Heart left ventricle (tissue), 16 donors: ENCODE results near the gene U2AF1L4. TPM values are rescaled to one million over a fixed set of nuclear protein-coding genes. Genes with fewer than 3 reads are reported as not detected.
A peak's percentile ranks its signal among the peaks of the same experiment; 100 is the strongest.

Experiments
- ATAC-seq, 4 donors: fragments of 200-7000 bp; cut with Tn5 transposase; one replicate each; pipeline ENCODE4 v1.9.1; 2020 to 2022; ENCODE audit warnings: moderate library complexity in 4 of 4, mild to moderate bottlenecking in 3 of 4, moderate number of reproducible peaks in 1 of 4
- DNase-seq, 5 donors: peaks; one replicate each; pipeline ENCODE4 v3.0.0-alpha.2; 2020
- H3K27ac ChIP-seq, 12 donors: fragments of 200-600 bp; sonication (generic) in 4 of 12; one replicate each; pipeline versions ENCODE4 v1.5.0 to v1.8.0; 2016 to 2022; ENCODE audit warnings: mild to moderate bottlenecking in 2 of 12
- H3K27me3 ChIP-seq, 9 donors: fragments of 200-600 bp; sonication (generic) in 2 of 9; one replicate each; pipeline versions ENCODE4 v1.5.1 to v1.8.0; 2016 to 2022; ENCODE audit warnings: mild to moderate bottlenecking in 3 of 9
- H3K36me3 ChIP-seq, 9 donors: fragments of 200-600 bp; sonication (generic) in 2 of 9; one replicate each; pipeline versions ENCODE4 v1.5.0 to v1.8.0; 2018 to 2022; ENCODE audit warnings: mild to moderate bottlenecking in 2 of 9
- H3K4me1 ChIP-seq, 12 donors: fragments of 200-600 bp; sonication (generic) in 4 of 12; one replicate each; pipeline versions ENCODE4 v1.5.0 to v1.8.0; 2016 to 2022; ENCODE audit warnings: mild to moderate bottlenecking in 3 of 12
- H3K4me3 ChIP-seq, 12 donors: fragments of 200-600 bp; sonication (generic) in 4 of 12; one replicate each; pipeline versions ENCODE4 v1.5.0 to v1.8.0; 2017 to 2022; ENCODE audit warnings: mild to moderate bottlenecking in 9 of 12, moderate library complexity in 4 of 12
- H3K9me3 ChIP-seq, 12 donors: fragments of 200-600 bp; sonication (generic) in 4 of 12; one replicate each; pipeline versions ENCODE4 v1.5.0 to v1.8.0; 2016 to 2022; ENCODE audit warnings: mild to moderate bottlenecking in 1 of 12
- CTCF ChIP-seq, 12 donors: fragments of 200-600 bp; sonication (generic) in 4 of 12; IDR thresholded peaks; one replicate each; pipeline versions ENCODE4 v1.5.0 to v1.8.0; 2018 to 2022; ENCODE audit warnings: antibody characterized with exemption in 12 of 12, mild to moderate bottlenecking in 5 of 12
- POLR2A ChIP-seq, 2 donors: fragments of 450-650 bp; IDR thresholded peaks; one replicate each; pipeline ENCODE4 v1.6.1; 2017; ENCODE audit warnings: antibody characterized with exemption in 2 of 2, mild to moderate bottlenecking in 2 of 2, moderate library complexity in 2 of 2
- WGBS, 4 donors: extraction: QIAGEN DNeasy Blood & Tissue Kit in 2 of 4; methylation state at CpG; one replicate each; pipeline versions ENCODE4 v1.1.5 to v1.1.7; 2013 to 2018; 5-methylcytosine and 5-hydroxymethylcytosine counted together
- intact Hi-C, 10 donors: fragments of 100-400 bp; cut with DNase I; formaldehyde crosslinking; loops; one replicate each; pipeline versions ENCODE4 v1.11.1 to v1.14.2; 2022
- long read RNA-seq, 3 donors: library from polyadenylated mRNA; unstranded; transcript quantifications; one replicate each; pipeline ENCODE4 v2.0.0, GENCODE V29; 2020 to 2021
- polyA plus RNA-seq, 2 donors: library from polyadenylated mRNA; stranded (reverse); fragments of 200-250 nt; gene quantifications; one replicate each; pipeline ENCODE4 v1.2.3, GENCODE V29; 2013
- total RNA-seq, 9 donors: library from RNA; depleted of rRNA in 2 of 9; stranded (reverse); fragments of >200 nt in 2 of 9; fragmentation: NEBNext Ultra II Directional in 3 of 9; extraction: Animal tissue kit (Norgen Biotek cat#: 25700) in 3 of 9; gene quantifications; one replicate each; pipeline versions ENCODE4 v1.1.0 to v1.2.4, GENCODE V29; 2016 to 2023
- donor health status: ischemic (EF 13 %, LVEDD 7.1; RV severe dilation, severe dysfunction).
- donor health status: healthy with polysubstance abuse.
- donor health status: DM: no; HTN: yes; CAD: no.
- donor health status: DM: no; HTN: no; CAD: no.
- donor health status: ischemic (EF 25% LVEDD 6.9; RV normal size, moderate dysfunction).
- donor health status: ischemic (EF 25% LVEDD 5.7; RV mildly dilated, moderate dysfunction).
- donor health status: healthy.
- donor health status: DM: yes; HTN: yes; CAD: no.
- donor health status: ischemic (EF 35%, LVEDD 5.7; RV mildly dilated, moderate dysfunction).
- donor health status: nonischemic (EF 11% LVEDD 7.7; RV severe dilation, severe dysfunction).
- donor health status: DM: yes; HTN: yes; CAD: no.
- donor health status: PGD.
- donor health status: ischemic (EF 29% LVEDD 5.4; RV normal size, mild dysfunction).
- donor health status: nonischemic (EF 23%, LVEDD 6.1; RV moderate dilation, normal function).

Gene U2AF1L4
- total RNA-seq: 10 to 100 TPM; 14.3 to 32.8 (median 20.9) TPM
- 10 to 100 TPM in 1 of 2 donors, 1 to 10 TPM in 1; 7.2 to 27.1 TPM for polyA plus RNA-seq
- long read RNA-seq, donor 1, partial matches to known transcripts: 5 of 12 reads
- long read RNA-seq, donor 1, other reads (novel, unspliced or antisense): 5 of 12 reads
- long read RNA-seq, donor 2, partial matches to known transcripts: 2 of 15 reads
- long read RNA-seq, donor 2, other reads (novel, unspliced or antisense): 11 of 15 reads
- long read RNA-seq, donor 3, partial matches to known transcripts: 2 of 3 reads
- long read RNA-seq, donor 3, other reads (novel, unspliced or antisense): 1 of 3 reads

GRCh38 chr19:35745328-35746086, at the start of gene U2AF1L4, which contains the start of gene PSENEN:
Gene U2AF1L4, minus strand, starts transcription at chr19:35745418. Its CDS starts 27 bp downstream, at chr19:35745391.
Gene PSENEN, plus strand, starts transcription at chr19:35745651. Its CDS starts 280 bp downstream, at chr19:35745931.
- peaks cover 10 to 72% (median 39%) of the 10 kb centered on the region in 12 donors for H3K4me1 ChIP-seq
- no peaks in the 10 kb centered on the region for H3K9me3 ChIP-seq
- no peaks in the 10 kb centered on the region for H3K27me3 ChIP-seq
- H3K4me3 ChIP-seq: peak within 1 kb of the TSS; percentile 72 to 100 (median 90)
- peaks cover 0 to 16% (median 5%) of the 10 kb centered on the region in 9 donors for H3K36me3 ChIP-seq
- ATAC-seq (peak; percentile 81 to 88 (median 84)), DNase-seq (peak; percentile 98 to 99 (median 98))
- WGBS, 4 donors: 0 to 1% (median 0%) methylated on average over 24 to 40 of the region's 40 CpGs
- intact Hi-C loops: loop anchor here in 5 of 10 donors (1.0 to 10.0 kb wide), 6 partner anchors 29 to 309 kb away; partner anchors contain the start of genes LRFN3 (in 2 of the 5), COX6B1 (in 1 of the 5), THAP8 (in 1 of the 5) and WDR62 (in 1 of the 5)
- TF ChIP-seq POLR2A (IDR thresholded peaks at IDR 0.05): peak in 1 of 2 donors; percentile 43
- TF ChIP-seq CTCF (IDR thresholded peaks at IDR 0.05): peak in 1 of 12 donors; percentile 6
- H3K27ac ChIP-seq: peak within 1 kb of the TSS; percentile 99 to 100 (median 100)

- no peak overlapping the region for H3K4me3 ChIP-seq
- H3K4me1 ChIP-seq: peaks cover 0 to 7% (median 0%) of the 10 kb centered on the region in 12 donors
- no peak for DNase-seq
- no peaks in the 10 kb centered on the region for H3K9me3 ChIP-seq
- H3K27me3 ChIP-seq: peaks cover 3 to 29% (median 18%) of the 10 kb centered on the region in 9 donors
- ATAC-seq: no peak
- 67 to 79% (median 72%) methylated on average over 7 of the region's 7 CpGs for WGBS, 4 donors
- no peak overlapping the region for H3K27ac ChIP-seq
- intact Hi-C loops: no loop called here
- no peaks in the 10 kb centered on the region for H3K36me3 ChIP-seq
- TF ChIP-seq CTCF (IDR thresholded peaks at IDR 0.05) (no peak), POLR2A (IDR thresholded peaks at IDR 0.05) (no peak)
These were observed 48.4 kb upstream of the U2AF1L4 start for GRCh38 chr19:35793381-35794165.

GRCh38 chr19:35792888-35793287, 47.7 kb upstream of the U2AF1L4 start:
- DNase-seq (no peak), ATAC-seq (no peak)
- Histone ChIP-seq H3K27me3 (peaks cover 3 to 22% (median 14%) of the 10 kb centered on the region in 9 donors), H3K36me3 (no peaks in the 10 kb centered on the region), H3K4me3 (no peak overlapping the region), H3K9me3 (no peaks in the 10 kb centered on the region), H3K27ac (no peak overlapping the region), H3K4me1 (peaks cover 0 to 7% (median 0%) of the 10 kb centered on the region in 12 donors)
- intact Hi-C loops: no loop called here
- 74 to 80% (median 75%) methylated on average over 8 of the region's 8 CpGs for WGBS, 4 donors
- TF ChIP-seq POLR2A (IDR thresholded peaks at IDR 0.05) (no peak), CTCF (IDR thresholded peaks at IDR 0.05) (no peak)
